ENCODE measurements around the gene LAMTOR5.

Gene LAMTOR5

DNA sequence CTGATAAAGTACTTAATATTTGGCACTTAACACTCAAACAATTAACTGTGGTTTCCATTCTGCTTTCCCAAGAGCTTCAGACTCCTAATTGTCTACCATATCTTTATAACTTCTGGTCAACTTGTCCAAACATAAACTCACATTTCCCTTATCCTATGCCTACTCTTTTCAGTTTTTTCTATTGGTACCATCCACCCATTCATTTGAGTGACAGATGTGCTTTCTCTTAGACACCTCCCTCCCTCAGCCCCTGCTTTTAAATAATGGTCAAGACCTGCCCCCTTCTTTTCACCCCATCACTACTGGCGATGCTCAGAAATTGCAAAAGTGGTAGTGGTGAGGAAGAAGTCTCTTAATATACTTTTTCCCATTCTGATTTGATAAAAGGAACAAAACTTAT lies 22.1 kb downstream of the LAMTOR5 start:
- no peak for DNase-seq

DNA sequence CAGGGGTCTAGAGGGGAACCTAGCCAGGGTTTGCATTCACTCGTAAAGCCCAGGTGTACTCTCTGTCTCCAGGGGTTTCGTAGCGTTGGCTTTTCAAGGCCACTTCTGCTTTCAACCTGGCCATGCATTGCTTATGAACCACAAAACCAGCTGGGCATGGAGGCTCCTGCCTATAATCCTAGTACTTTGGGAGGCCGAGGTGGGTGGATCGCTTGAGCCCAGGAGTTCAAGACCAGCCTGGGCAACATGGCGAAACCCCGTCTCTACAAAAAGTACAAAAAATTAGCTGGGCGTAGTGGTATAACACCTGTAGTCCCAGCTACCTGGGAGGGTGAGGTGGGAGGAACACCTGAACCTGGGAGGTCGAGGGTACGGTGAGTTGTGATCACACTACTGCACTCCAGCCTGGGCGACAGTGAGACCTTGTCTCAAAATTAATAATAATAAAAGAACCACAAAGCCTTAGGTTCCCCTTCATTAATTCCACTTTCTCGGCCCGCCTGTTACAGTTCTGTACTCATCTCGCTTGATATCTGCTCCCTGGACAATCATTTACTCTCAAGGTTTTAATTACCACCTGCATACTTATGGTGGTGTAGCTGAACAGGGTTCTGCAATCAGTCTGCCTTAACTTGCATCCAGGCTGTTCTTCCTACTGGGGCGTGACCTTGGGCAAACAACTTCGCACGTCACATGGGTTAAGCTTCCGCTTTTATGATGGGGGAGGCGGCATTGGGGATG lies 22.7 kb downstream of the LAMTOR5 start:
- no peak for DNase-seq

DNA sequence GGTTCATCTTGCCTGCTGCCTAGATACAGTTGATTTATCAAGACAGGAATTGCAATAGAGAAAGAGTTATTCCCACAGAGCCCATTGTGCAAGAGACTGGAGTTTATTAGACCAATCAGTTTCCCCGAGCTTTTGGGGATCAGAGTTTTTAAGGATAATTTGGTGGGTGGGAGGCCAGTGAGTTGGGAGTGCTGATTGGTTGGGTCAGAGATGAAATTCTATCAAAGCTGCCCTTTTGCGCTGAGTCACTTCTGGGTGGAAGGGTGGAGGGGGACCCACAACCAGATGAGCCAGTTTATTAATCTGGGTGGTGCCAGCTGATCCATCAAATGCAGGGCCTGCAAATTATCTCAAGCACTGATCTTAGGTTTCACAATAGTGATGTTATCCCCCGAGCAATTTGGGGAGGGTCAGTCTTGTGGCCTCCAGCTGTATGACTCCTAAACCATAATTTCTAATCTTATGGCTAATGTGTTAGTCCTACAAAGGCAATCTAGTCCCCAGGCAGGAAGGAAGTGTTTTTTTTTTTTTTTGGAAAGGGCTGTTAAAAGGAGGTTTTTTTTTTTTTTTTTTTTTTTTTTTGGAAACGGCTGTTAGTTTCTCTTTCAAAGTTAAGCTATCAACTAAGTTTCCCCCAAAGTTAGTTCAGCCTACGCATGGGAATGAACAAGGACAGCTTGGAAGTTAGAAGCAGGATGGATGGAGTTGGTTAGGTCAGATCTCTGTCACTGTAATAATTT lies 24.1 kb downstream of the LAMTOR5 start:
- DNase-seq = no peak

DNA sequence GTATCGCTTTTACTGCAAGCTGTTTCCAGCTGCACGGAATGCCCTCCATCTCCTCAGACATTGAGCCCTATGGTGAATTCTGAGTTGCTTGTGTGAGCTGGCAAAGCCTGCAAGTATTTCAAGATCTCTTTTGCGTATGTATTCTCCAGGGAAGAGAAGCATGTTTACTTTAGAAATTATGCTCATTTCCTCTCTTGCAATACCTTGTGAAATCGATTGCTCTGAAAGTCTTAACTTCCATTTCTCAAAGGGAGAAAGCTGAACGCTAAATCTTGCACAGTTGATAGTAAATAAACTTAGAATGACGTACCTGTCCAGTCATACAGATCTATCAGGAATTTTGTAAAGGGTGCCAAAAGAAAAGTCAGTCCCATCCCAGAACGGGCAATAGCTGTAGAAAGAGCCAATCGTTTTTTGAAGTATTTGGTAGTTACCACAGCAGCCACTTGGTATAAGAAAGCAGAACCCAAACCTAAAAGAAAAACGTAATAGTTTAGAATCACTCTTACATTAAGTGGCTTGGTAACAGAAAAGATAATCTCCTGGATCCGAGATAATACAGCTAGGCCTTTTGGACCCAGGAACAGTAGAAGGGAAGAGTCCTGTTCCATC lies 26.7 kb downstream of the LAMTOR5 start:
- no peak for DNase-seq

DNA sequence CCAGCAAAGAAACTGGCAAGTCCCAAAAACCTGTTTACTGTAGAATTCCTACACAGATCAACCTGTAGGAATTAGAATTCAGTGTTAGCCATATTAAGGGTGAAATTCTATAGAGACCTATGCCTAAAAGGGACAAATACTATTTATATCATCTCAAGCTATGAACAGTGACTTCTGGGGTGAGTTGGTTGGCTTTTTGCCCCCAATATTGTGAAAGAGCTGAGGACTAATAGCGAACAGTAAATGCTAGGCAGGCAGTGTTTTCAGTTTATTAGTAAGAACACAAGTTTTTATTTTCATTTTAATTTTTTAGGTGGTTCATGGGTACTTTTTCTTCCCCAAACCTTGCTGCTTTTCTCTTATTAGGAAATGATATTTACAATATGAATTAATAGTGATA lies 32.0 kb downstream of the LAMTOR5 start:
- DNase-seq = no peak

DNA sequence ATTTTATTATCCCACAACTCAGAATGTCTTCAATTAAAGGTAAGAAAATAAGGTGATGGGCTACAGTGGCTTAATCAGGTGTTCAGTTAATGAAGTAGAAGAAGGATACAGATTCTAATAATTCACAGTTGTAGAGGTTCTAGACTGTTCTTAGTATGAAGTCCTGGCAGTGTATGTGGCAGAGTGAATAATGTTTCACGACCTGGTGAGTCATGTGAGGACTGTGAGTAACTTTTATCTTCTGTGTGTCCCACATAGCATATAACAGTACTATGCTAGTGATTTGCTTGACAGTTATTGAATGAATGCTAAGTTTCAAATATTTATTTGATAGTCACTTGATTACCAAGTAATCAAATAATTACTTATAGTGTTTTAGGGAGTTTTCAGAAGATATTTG lies 36.7 kb downstream of the LAMTOR5 start:
- DNase-seq = no peak

DNA sequence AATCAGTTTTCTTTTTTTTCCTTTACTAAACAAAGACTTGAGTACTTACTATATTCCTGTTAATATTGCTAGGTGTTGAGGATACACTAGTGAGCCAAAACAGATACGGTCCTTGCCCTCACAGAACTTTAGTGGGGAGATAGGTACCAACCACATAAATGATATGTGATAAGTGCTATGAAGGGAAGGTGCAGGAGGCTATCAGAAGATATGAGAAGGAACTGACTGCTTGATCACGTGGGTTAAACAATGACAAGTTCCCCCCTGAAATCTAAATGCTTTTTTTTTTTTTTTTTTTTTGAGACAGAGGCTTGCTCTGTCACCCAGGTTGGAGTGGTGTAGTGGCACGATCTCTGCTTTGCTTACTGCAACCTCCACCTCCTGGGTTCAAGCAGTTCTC lies 43.3 kb downstream of the LAMTOR5 start:
- no peak for DNase-seq

DNA sequence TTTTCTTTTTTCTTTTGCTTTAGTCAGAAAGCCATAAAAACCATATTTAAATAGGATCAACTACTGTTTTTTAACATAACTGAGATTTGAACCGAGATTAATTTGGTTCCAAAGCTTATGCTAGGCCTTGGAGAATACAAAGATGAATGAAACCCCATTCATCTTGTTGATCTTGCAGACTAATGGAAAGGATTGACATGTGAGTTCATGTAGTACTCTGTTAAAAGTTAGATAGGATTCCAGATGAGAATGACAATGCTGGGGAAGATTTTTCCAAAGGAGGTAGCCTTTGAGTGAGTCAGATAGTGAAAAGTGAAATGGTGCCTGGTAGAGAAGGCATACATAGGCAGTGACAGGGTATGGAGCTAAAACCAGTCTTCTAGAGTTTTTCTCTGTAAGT lies 45.6 kb downstream of the LAMTOR5 start:
- no peak for DNase-seq

DNA sequence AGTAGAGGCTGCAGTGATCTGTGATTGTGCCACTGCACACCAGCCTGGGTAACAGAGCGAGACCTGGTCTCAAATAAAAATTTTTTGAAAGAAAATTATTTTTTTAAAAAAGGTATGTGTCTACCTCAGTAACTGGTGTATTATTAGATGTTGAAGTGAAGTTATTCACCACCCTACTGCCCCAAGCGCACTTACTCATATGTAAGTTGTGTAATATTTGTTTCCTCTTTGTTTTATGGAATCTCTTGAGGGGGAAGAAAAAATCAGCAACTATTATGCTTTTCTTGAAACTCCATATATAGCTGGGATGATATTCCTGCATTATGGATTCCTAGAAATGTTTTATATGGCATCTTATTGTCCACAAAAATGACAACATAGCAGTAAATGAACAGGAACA lies 47.1 kb downstream of the LAMTOR5 start:
- DNase-seq = no peak

DNA sequence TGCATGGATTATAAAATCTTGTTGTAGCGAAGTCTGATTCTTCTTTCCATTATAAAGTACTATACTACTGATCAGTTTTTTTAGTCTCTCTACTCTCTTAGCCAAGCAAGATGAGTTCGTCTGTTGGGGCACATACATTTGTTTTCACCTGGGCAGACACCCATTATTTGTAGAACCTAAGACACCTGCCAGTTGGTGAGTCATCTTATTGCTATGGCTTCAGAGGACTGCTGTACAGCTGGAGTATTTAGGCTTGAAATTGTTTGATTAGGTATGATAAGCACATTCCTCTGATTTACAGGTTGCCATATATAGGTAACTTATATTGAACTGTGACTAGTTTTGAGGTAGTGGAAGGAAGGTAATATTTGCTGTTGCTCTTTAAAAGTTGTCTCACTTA lies 51.1 kb downstream of the LAMTOR5 start:
- DNase-seq = no peak

DNA sequence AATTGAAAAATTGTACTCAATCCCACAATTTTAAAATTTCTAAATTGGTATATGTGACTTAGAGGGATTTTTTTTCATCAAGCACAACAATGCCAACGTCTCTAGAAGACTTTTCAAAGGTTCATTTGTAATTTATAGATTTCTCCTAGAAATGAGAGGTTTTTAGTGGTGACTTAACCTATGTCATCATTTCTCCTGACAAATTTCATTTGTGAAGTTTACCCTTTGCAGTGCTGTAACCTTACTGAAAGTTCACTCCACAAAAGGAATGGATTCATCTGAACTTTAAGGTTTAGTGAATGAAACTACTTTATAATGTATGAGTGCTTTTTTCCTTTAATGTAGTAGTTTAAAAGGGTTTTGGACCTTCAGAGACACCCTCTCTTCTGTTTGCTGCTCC lies 52.2 kb downstream of the LAMTOR5 start:
- no peak for DNase-seq
